Renal pelvis (tissue), 4 donors: Measurements from ENCODE around the gene EBI3. TPM values are rescaled to one million over a fixed set of nuclear protein-coding genes. Genes with fewer than 3 reads are reported as not detected.
"Not testable (repeated sequence)": the region's sequence is repeated elsewhere in the genome, so short reads cannot be mapped to it uniquely, and the experiment has no call there.

ENCODE experiments used
- DNase-seq: peaks from one replicate; pipeline ENCODE4 v3.0.0-alpha.2; 2013
- polyA plus RNA-seq, 3 donors: library from polyadenylated mRNA; unstranded; fragments of 120-200 nt; gene quantifications; one replicate each; pipeline ENCODE4 v1.2.1, GENCODE V29; 2013; ENCODE audit not compliant: insufficient read length in 3 of 3

EBI3 gene
- polyA plus RNA-seq, 3 donors = 0.76 to 0.84 (median 0.82) TPM

DNA sequence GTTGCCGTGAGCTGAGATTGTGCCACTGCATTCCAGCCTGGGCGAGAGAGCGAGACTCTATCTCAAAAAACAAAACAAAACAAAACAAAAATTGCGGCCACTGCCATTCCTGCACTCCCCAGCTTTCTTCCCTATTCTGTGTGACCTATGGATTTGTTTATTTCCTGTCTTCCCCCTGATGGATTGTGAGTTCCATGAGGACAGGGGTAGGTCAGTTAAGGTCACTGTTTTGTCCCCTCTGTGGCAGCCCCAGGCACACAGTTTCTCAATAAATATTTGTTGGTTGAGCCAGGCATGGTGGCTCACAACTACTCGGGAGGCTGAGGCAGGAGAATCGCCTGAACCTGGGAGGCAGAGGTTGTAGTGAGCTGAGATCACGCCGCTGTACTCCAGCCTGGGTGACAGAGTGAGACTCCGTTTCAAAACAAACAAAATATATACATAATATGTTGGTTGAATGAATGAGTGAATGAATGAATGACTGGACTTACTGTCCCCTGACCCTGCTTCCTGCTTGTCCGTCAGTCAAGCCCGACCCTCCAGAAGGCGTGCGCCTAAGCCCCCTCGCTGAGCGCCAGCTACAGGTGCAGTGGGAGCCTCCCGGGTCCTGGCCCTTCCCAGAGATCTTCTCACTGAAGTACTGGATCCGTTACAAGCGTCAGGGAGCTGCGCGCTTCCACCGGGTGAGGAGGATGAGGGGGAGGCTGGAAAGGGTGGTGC is 5.0 kb downstream of the EBI3 start:
- DNase-seq = peak; percentile 23

GRCh38 chr19:4234862-4235201 is 5.5 kb downstream of the EBI3 start:
- no peak for DNase-seq

DNA sequence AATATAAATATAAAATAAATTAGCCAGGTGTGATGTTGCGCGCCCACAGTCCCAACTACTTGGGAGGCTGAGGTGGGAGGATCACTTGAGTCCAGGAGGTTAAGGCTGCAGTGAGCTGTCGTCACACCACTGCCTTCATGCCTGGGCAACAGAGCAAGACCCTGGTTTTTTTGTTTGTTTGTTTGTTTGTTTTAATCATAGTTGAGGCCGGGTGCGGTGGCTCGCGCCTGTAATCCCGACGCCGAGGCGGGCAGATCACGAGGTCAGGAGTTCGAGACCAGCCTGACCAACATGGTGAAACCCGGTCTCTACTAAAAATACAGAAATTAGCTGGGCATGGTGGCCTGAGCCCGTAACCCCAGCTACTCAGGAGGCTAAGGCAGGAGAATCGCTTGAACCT is 8.2 kb downstream of the EBI3 start:
- DNase-seq = not testable (repeated sequence)

DNA sequence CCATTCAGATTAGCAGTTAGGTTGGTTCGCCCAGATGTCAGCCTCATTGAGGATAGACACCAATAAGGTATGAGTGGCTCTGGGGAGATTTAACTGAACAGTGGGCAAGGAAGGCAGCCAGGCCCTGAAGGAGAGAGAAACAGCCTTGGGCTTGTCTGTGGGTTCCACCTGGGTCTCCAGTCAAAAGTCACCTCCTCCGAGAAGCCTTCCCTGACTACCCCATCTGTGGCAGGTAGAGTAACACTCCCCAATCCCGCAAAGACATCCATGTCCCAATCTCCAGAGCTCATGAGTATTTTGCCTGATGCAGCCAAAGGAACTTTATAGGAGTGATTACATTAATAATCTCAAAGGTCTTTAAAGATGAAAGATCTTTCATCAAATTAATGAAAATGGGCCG is 9.5 kb downstream of the EBI3 start:
- no peak for DNase-seq

- no peak for DNase-seq
Observed at GRCh38 chr19:4241824-4242430, 12.6 kb downstream of the EBI3 start.

DNA sequence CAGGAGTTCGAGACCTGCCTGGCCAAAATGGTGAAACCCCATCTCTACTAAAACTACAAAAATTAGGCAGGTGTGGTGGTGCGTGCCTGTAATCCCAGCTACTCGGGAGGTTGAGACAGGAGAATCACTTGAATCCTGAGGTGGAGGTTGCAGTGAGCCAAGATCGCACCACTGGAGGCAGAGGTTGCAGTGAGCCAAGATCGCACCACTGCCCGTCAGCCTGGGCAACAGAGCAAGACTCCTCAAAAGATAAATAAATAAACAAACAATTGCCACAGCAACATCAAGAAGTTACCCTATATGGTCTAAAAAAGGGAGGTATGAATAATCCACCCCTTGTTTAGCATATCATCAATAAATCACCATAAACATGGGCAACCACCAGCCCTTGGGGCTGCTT is 16.6 kb downstream of the EBI3 start:
- DNase-seq = not testable (repeated sequence)

DNA sequence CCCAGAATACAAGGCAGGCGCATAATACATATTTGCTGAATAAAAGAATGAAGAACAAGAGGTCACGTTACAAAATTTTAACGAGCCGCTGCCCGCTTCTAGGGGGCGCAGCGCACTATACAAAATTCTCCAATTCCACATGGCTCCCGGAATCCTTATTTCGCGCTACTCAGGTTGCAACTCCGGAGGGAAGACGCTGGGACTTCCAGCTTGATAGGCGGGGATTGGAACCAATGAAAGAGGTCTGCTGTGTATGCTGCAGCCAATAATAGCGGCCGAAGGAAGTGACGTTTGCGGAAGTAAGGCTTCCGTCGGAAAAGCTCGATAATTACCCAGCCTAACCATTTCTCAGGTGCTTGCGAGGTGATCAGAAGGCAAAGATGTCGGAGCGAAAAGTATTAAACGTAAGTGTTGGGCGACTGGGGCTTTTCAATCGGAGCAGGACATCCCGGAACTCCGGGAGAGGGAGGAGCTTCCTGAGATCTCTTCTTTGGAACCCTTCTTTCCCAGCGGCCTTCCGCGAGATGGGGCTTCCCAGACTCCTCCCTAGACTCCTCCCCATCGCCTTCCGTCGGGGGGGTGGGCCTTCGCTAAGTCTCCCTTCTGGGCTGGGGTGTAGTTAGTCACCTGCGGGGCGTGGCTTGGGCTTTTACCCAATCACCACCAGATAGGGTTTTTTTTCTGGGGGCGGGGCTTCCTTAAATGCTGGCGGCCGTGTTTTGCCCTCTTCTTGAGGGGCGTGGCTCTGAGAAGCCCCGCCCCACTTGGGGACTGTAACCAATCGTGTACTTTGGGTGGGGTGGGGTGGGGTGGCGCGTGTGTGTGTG is 17.7 kb downstream of the EBI3 start, which contains the start of gene YJU2:
TSS of gene YJU2 (plus strand) at position 314 of the 827 bp plus-strand sequence. CDS start at position 381, 67 bp downstream.
- DNase-seq = peak; percentile 100

GRCh38 chr19:4256563-4256962 is 27.2 kb downstream of the EBI3 start:
- no peak for DNase-seq

DNA sequence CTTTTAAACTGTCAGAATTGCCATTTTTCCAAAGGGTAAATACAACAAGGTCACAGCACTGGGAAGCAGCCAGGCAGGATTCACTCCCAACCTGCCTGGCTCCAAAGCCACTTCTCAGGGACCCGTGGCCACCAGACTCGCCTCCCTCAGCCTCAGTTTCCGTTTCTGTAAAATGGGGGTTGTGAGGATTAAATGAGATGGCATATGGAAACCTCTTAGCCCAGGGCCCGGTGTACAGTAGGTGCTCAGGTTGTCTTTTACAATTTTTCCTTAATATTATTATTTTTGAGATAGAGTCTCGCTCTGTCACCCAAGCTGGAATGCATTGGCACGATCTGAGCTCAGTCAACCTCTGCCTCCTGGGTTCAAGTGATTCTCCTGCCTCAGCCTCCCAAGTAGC is 27.7 kb downstream of the EBI3 start:
- DNase-seq = no peak

GRCh38 chr19:4258181-4258580 is 28.9 kb downstream of the EBI3 start:
- no peak for DNase-seq

- DNase-seq = no peak
Observed at GRCh38 chr19:4260613-4261191, 31.4 kb downstream of the EBI3 start.

DNA sequence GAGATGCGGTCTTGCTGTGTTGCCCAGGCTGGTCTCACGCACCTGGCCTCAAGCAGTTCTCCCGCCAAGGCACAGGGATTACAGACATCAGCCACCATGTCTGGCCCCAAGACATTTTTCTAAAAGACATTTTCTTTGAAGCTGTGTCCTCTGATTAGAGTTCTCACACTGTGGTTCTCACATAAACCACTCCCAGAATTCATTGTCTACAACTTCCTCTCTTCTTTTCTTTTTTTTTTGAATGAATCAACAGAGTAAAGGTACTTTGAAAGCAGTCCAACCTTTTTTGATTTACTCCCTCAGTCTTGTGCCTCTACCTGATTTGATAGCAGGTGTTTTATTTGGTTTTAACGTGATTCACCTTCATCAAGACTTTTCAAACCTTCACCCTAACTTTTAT is 35.5 kb downstream of the EBI3 start:
- DNase-seq = no peak

GRCh38 chr19:4266253-4267000 is 37.1 kb downstream of the EBI3 start:
- DNase-seq = no peak

DNA sequence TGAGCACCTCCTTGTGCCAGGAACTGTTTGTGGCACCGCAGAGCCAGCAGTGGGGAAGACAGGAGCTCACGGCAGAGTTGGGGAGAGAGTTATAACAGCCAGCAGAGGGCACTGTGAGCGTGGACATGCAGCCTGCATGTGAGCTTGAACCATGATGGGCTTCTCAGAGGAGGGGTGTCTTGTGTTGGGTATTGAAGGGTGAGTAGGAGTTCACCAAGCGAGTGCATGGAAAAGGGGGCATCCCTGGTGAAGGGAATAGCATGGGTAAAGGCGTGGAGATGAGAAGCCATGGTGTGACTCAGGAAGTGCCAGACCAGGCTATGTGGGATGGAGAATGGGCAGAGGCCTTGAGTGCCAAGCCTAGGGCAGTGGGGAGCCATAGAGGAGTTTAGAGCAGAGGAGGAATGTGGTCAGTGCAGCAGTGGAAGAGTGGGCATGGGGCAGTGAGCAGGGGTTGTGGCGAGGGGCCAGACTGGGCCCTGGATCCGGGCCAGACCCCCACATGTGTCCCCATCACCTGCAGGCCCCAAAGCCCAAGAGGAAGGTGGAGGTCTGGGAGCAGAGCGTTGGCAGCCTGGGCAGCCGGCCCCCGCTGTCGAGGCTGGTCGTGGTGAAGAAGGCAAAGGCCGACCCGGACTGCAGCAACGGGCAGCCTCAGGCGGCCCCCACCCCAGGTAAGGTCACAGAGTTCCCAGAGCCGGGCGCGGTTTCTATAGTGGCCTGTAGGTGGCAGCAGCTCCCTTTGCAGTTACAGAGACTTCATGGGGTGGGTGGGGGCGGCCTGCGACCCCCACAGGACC is 38.0 kb downstream of the EBI3 start:
- no peak for DNase-seq

- no peak for DNase-seq
Observed at GRCh38 chr19:4267901-4268815, 38.8 kb downstream of the EBI3 start.

GRCh38 chr19:4268816-4269430 is 39.6 kb downstream of the EBI3 start:
- no peak for DNase-seq

DNA sequence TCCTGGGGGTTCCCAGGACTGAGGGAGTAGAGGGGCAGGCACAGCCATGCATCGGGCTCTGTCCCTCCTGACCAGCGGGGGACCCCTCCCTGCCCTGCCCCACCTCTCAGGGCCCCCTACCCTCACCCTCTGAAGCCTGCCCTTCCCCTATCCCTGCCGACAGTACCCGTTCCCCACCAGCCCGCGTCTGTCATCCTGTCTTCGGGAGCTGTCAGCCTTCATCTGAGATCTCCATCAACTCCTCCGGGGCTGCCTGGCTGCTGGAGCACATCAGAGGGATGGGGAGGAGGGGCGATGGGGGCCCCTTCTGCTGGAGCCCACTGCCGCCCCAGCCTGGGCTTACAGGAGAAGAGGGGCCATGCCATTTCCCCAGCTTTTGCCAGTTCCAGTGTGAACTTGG is 43.6 kb downstream of the EBI3 start:
- DNase-seq = no peak

- not testable (repeated sequence) for DNase-seq
Observed at GRCh38 chr19:4274321-4274686, 45.0 kb downstream of the EBI3 start.

DNA sequence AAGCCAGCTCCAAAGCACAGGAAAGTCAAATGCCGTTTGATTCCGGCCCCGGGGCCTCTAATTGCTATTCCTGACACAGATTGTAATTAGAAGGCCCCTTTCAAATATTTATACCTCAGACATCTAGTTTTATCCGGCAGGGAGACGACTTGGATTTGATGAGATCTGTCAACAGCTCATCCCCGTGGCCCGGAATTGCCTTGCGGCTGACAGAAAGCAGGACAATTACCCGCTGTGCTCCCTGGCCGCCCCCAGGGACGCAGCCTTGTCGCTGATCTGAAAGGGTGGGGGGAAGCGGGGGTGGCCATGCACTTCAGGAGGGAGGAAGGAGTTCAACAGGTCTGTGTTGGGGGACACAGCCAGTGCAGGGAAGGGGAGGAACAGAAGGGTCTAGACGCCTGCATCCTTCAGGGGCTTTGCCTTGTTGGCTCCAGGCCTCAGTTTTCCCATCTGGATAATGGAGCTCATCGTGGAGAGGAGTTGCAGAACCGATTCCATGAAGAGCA is 47.9 kb downstream of the EBI3 start:
- DNase-seq = no peak
